Measurements from ENCODE around the gene CNGB1.

- TF ChIP-seq EZH2 (IDR thresholded peaks at IDR 0.05; ENCODE audit: borderline replicate concordance, low read depth, low read length, poor library complexity, severe bottlenecking) (no peak), CTCF (conservative IDR thresholded peaks at IDR 0.05; ENCODE audit: low read depth, low read length) (no peak)
Measured at GRCh38 chr16:57908409-57908987, 62.4 kb downstream of the CNGB1 start.

Measured in A673 (cell line).